ENCODE results near the gene ZNF281.
"Not testable (repeated sequence)": the region's sequence is repeated elsewhere in the genome, so short reads cannot be mapped to it uniquely, and the experiment has no call there.

Gene ZNF281

DNA sequence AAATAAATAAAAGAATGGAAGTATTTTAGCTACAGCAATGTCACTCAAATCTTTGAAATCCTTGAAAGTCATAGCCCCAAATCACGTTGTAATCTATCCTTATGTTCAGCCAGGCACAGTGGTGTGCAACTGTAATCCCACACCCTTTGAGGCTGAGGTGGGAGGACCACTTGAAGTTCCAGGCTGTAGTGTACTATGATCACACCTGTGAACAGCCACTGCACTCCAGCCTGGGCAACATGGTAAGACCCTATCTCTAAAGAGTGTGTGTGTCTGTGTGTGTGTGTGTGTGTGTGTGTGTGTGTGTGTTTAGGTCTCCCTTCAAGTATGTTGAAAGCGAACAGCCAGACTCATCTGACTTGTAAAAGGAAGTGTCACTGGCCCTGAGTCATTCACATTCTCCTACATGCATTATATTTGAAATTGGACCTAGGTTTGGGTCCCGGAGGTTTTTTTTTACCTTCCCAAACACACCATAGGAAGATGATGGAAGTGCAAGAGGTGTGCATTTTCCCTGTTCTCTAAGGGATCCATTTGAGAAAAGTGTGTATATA is 50.1 kb downstream of the ZNF281 start:
- DNase-seq: no peak

DNA sequence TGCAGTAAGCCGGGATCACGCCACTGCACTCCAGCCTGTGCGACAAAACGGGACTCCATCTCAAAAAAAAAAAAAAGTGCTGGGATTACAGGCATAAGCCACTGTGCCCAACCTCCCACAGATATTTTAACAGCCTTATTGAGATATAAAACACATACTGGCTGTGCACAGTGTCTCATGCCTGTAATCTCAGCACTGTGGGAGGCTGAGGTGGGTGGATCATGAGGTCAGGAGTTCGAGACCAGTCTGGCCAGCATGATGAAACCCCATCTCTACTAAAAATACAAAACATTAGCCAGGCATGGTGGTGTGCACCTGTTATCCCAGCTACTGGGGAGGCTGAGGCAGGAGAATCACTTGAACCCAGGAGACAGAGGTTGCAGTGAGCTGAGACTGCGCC is 51.9 kb downstream of the ZNF281 start:
- not testable (repeated sequence) for DNase-seq

DNA sequence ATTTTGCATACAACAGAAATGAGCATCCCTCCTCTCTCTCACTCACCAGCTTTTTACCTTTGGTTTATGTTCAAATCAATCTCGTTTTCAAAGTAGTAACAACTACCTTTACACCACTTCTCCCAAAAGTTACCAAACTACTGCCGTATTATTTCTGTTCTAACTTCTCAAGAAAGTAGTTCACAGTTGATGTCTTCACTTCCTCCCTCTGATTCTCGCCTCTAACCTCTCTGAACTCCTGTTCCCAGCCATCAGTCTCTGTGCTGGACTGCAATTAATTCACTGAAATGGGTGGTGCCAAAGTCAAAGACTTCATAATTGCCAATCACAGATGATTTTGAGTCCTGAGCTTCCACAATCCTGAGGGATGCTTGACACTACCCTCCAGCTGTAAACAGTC is 54.0 kb downstream of the ZNF281 start:
- no peak for DNase-seq

Measured in activated CD4-positive, alpha-beta T cell treated with anti-CD3 and anti-CD28 coated beads, Interleukin-2, amount 50 U/mL, for 1 hour (primary cell).